Measurements from ENCODE around the gene ZNF718. TPM values are rescaled to one million over a fixed set of nuclear protein-coding genes. Genes with fewer than 3 reads are reported as not detected.

Gene ZNF718
- polyA plus RNA-seq, 3 donors: 1.9 to 2.8 (median 2.7) TPM

GRCh38 chr4:173666-174314, 49.5 kb downstream of the ZNF718 start:
- peaks cover 64 to 96% (median 88%) of the 10 kb centered on the region in 7 donors for H3K9me3 Mint-ChIP-seq
- H3K4me1 ChIP-seq (ENCODE audit: control insufficient read depth in 1 of 2, insufficient read depth in 2 of 2, low read length in 2 of 2): no peaks in the 10 kb centered on the region
- peak overlapping the region in 1 of 3 experiments; percentile 11 for H3K4me3 ChIP-seq (replicated peaks in 1 of 3; ENCODE audit: low read depth in 2 of 3, low read length in 3 of 3)
- H2AFZ ChIP-seq (ENCODE audit: insufficient read depth, low read depth, low read length, poor library complexity, severe bottlenecking): no peak overlapping the region
- intact Hi-C loops (cut with micrococcal nuclease): no loop called here
- H3K9ac ChIP-seq (ENCODE audit: insufficient read depth, low read length, poor library complexity, severe bottlenecking): no peak overlapping the region
- H3K79me2 ChIP-seq (ENCODE audit: insufficient read depth, low read length): no peaks in the 10 kb centered on the region
- H3K4me1 Mint-ChIP-seq: no peaks in the 10 kb centered on the region
- H3K27me3 ChIP-seq (ENCODE audit: control insufficient read depth in 2 of 2, insufficient read depth in 2 of 2, low read length in 2 of 2): no peaks in the 10 kb centered on the region
- DNase-seq: no peak
- no peak overlapping the region for H3K27ac Mint-ChIP-seq
- no peak overlapping the region for H3K4me2 ChIP-seq (replicated peaks; ENCODE audit: extremely low read depth, low read length, poor library complexity, severe bottlenecking)
- H3K36me3 ChIP-seq (replicated peaks in 1 of 2; ENCODE audit: control insufficient read depth in 1 of 2, insufficient read depth in 2 of 2, low read length in 2 of 2): peaks cover 0 to 4% of the 10 kb centered on the region in 2 donors
- TF ChIP-seq CTCF (IDR thresholded peaks at IDR 0.05): no peak
- H3K36me3 Mint-ChIP-seq: peaks cover 3 to 20% of the 10 kb centered on the region in 2 donors
- H3K4me3 Mint-ChIP-seq: no peak overlapping the region
- no peak overlapping the region for H3K27ac ChIP-seq (ENCODE audit: low read depth in 1 of 2, low read length in 2 of 2)
- peaks cover 0 to 2% (median 0%) of the 10 kb centered on the region in 3 donors for H3K27me3 Mint-ChIP-seq (ENCODE audit: low read depth in 3 of 3)
- WGBS (ENCODE audit: insufficient coverage): 94% methylated on average over 2 of the region's 7 CpGs
- no peaks in the 10 kb centered on the region for H4K20me1 ChIP-seq (ENCODE audit: insufficient read depth, low read length)
- H3K9me3 ChIP-seq (replicated peaks in 1 of 2; ENCODE audit: control insufficient read depth in 1 of 2, insufficient read depth in 1 of 2, low read length in 2 of 2): peaks cover 57 to 86% of the 10 kb centered on the region in 2 donors

- Histone ChIP-seq H2AFZ (ENCODE audit: insufficient read depth, low read depth, low read length, poor library complexity, severe bottlenecking) (no peak overlapping the region), H3K4me3 (replicated peaks in 1 of 3; ENCODE audit: low read depth in 2 of 3, low read length in 3 of 3) (no peak overlapping the region), H3K27ac (ENCODE audit: low read depth in 1 of 2, low read length in 2 of 2) (no peak overlapping the region), H3K4me1 (ENCODE audit: control insufficient read depth in 1 of 2, insufficient read depth in 2 of 2, low read length in 2 of 2) (no peaks in the 10 kb centered on the region), H3K4me2 (replicated peaks; ENCODE audit: extremely low read depth, low read length, poor library complexity, severe bottlenecking) (no peak overlapping the region), H3K27me3 (ENCODE audit: control insufficient read depth in 2 of 2, insufficient read depth in 2 of 2, low read length in 2 of 2) (no peaks in the 10 kb centered on the region), H3K9me3 (replicated peaks in 1 of 2; ENCODE audit: control insufficient read depth in 1 of 2, insufficient read depth in 1 of 2, low read length in 2 of 2) (peaks cover 60 to 100% of the 10 kb centered on the region in 2 donors), H4K20me1 (ENCODE audit: insufficient read depth, low read length) (no peaks in the 10 kb centered on the region), H3K9ac (ENCODE audit: insufficient read depth, low read length, poor library complexity, severe bottlenecking) (no peak overlapping the region), H3K36me3 (replicated peaks in 1 of 2; ENCODE audit: control insufficient read depth in 1 of 2, insufficient read depth in 2 of 2, low read length in 2 of 2) (peaks cover 0 to 4% of the 10 kb centered on the region in 2 donors), H3K79me2 (ENCODE audit: insufficient read depth, low read length) (no peaks in the 10 kb centered on the region)
- DNase-seq: no peak
- TF ChIP-seq CTCF (IDR thresholded peaks at IDR 0.05): no peak
- Mint-ChIP-seq H3K36me3 (peaks cover 3 to 10% of the 10 kb centered on the region in 2 donors), H3K27ac (no peak overlapping the region), H3K9me3 (peaks cover 47 to 94% (median 76%) of the 10 kb centered on the region in 7 donors), H3K4me1 (no peaks in the 10 kb centered on the region), H3K27me3 (ENCODE audit: low read depth in 3 of 3) (peaks cover 0 to 2% (median 0%) of the 10 kb centered on the region in 3 donors), H3K4me3 (no peak overlapping the region)
- intact Hi-C loops (cut with micrococcal nuclease): no loop called here
These were observed 51.7 kb downstream of the ZNF718 start for GRCh38 chr4:175986-176385.
